HTR-8/SVneo (cell line): ENCODE results near the gene SPATA13.

Experiments
- DNase-seq: peaks from one replicate; pipeline ENCODE4 v3.0.0; 2011; ENCODE audit warnings: low spot score, mixed read lengths; ENCODE audit not compliant: insufficient read length
- FAIRE-seq: peaks from 2 replicates; lab custom pipeline; 2011; peaks lifted over from hg19 to GRCh38; lab: Jason Lieb, UNC

SPATA13 gene

GRCh38 chr13:24138911-24139310 is 21.6 kb upstream of the SPATA13 start:
- no peak for FAIRE-seq
- DNase-seq = no peak

GRCh38 chr13:24141333-24141910 is 19.1 kb upstream of the SPATA13 start:
- DNase-seq (no peak), FAIRE-seq (no peak)

- FAIRE-seq (no peak), DNase-seq (no peak)
Observed at GRCh38 chr13:24142453-24142852, 18.1 kb upstream of the SPATA13 start.

- DNase-seq (no peak), FAIRE-seq (no peak)
Observed at GRCh38 chr13:24142886-24143285, 17.6 kb upstream of the SPATA13 start.

- FAIRE-seq = no peak
Observed at GRCh38 chr13:24145240-24145639, 15.3 kb upstream of the SPATA13 start.

GRCh38 chr13:24145674-24146073 is 14.8 kb upstream of the SPATA13 start:
- DNase-seq (no peak), FAIRE-seq (no peak)

More at GRCh38 chr13:24145240-24145639, 15.3 kb upstream of the SPATA13 start:
- no peak for DNase-seq

- DNase-seq (no peak), FAIRE-seq (no peak)
Observed at GRCh38 chr13:24146961-24147569, 13.5 kb upstream of the SPATA13 start.

- FAIRE-seq = no peak
- DNase-seq = no peak
Observed at GRCh38 chr13:24147570-24147963, 13.0 kb upstream of the SPATA13 start.

- peak; percentile 64 for DNase-seq
- no peak for FAIRE-seq
Observed at GRCh38 chr13:24148414-24149235, 11.9 kb upstream of the SPATA13 start.

- DNase-seq = no peak
- FAIRE-seq = no peak
Observed at GRCh38 chr13:24149246-24150032, 11.1 kb upstream of the SPATA13 start.

GRCh38 chr13:24150572-24150971 is 9.9 kb upstream of the SPATA13 start:
- no peak for DNase-seq
- no peak for FAIRE-seq

- FAIRE-seq (no peak), DNase-seq (no peak)
Observed at GRCh38 chr13:24151864-24152263, 8.7 kb upstream of the SPATA13 start.

GRCh38 chr13:24152292-24153214 is 8.0 kb upstream of the SPATA13 start:
- DNase-seq = no peak

GRCh38 chr13:24153347-24153746 is 7.2 kb upstream of the SPATA13 start:
- DNase-seq (no peak), FAIRE-seq (no peak)

More at GRCh38 chr13:24152292-24153214, 8.0 kb upstream of the SPATA13 start:
- no peak for FAIRE-seq

GRCh38 chr13:24153979-24154701 is 6.4 kb upstream of the SPATA13 start:
- FAIRE-seq (no peak), DNase-seq (no peak)

GRCh38 chr13:24159357-24159756 is 1.2 kb upstream of the SPATA13 start:
- FAIRE-seq = no peak

GRCh38 chr13:24161010-24161775 is 673 bp downstream of the SPATA13 start:
- peak; percentile 5 for DNase-seq
- FAIRE-seq = no peak

More at GRCh38 chr13:24159357-24159756, 1.2 kb upstream of the SPATA13 start:
- DNase-seq = no peak

- DNase-seq (no peak), FAIRE-seq (no peak)
Observed at GRCh38 chr13:24161980-24162525, 1.5 kb downstream of the SPATA13 start.
